Fibroblast of villous mesenchyme (primary cell): Measurements from ENCODE around the gene ZNF407. TPM values are rescaled to one million over a fixed set of nuclear protein-coding genes. Genes with fewer than 3 reads are reported as not detected.

Source experiments
- DNase-seq: peaks from one replicate; pipeline ENCODE4 v3.0.0-alpha.2; 2010; ENCODE audit warnings: low read depth
- H3K4me3 ChIP-seq: 2 replicates; pipeline ENCODE4 v1.5.1; 2011; ENCODE audit warnings: low read depth, mild to moderate bottlenecking, low read length
- total RNA-seq: library from RNA; depleted of rRNA; stranded (reverse); fragments of >200 nt; gene quantifications from 2 replicates; pipeline ENCODE4 v1.2.3, GENCODE V29; 2012
- TF ChIP-seq, protein P1 (sequence below): IDR thresholded peaks from 2 replicates; pipeline ENCODE4 v1.5.1; 2012; ENCODE audit warnings: low read depth, mild to moderate bottlenecking, low read length; ENCODE audit not compliant: insufficient read depth

The ZNF407 gene
- total RNA-seq, 1 donor, result 22.0 TPM

DNA sequence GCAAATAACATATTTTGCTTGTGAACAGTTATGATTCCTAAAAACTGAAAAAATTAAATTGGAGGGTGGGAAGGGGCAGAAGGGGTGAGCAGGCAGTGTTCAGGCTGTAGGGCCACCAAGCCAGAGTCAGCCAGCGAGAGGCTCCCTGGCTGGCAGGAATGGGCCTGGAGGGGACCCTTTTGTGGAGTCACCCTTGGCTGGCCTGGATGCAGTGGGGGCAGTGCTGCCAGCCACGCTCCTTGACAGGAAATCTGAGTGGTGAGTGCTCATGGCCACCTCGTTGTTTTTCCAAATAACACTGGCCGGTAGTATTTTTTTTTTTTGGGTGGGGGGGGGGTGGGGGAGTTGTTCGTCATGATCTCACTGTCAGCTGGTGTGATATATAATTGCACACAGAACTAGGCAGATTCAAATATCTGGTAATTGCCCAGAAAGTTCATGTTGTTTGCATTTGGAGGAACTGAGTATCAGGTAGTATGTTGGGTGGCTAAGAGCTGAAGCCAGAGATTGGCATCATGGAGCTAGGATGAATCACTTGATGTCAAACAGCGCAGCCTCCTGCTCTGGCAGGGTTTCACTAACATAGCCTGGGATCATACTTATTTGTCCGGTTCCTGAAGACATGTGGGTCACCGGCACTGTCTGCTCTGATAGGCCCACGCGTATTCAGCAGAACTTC lies 451.2 kb downstream of the ZNF407 start:
- no peak for DNase-seq
- TF ChIP-seq, protein P1, sequence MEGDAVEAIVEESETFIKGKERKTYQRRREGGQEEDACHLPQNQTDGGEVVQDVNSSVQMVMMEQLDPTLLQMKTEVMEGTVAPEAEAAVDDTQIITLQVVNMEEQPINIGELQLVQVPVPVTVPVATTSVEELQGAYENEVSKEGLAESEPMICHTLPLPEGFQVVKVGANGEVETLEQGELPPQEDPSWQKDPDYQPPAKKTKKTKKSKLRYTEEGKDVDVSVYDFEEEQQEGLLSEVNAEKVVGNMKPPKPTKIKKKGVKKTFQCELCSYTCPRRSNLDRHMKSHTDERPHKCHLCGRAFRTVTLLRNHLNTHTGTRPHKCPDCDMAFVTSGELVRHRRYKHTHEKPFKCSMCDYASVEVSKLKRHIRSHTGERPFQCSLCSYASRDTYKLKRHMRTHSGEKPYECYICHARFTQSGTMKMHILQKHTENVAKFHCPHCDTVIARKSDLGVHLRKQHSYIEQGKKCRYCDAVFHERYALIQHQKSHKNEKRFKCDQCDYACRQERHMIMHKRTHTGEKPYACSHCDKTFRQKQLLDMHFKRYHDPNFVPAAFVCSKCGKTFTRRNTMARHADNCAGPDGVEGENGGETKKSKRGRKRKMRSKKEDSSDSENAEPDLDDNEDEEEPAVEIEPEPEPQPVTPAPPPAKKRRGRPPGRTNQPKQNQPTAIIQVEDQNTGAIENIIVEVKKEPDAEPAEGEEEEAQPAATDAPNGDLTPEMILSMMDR, result no peak
- H3K4me3 ChIP-seq, result no peak overlapping the region

DNA sequence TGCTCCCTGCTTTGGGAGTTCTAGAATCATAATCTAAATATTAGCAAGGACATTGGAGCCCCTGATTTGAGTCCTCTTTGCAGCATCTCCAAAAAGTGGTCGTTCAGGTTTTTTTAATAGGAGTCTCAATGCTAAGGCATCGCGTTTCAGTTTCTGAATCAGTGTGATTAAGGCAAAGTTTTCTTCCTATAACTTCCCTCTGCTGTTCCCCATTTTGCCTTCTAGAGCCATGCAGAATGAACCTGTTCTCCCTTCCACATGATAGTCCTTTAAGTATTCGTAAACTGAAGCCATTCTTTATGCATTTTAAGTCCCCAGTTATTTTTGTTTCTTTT lies 451.8 kb downstream of the ZNF407 start:
- no peak overlapping the region for H3K4me3 ChIP-seq
- TF ChIP-seq, protein P1, result no peak

DNA sequence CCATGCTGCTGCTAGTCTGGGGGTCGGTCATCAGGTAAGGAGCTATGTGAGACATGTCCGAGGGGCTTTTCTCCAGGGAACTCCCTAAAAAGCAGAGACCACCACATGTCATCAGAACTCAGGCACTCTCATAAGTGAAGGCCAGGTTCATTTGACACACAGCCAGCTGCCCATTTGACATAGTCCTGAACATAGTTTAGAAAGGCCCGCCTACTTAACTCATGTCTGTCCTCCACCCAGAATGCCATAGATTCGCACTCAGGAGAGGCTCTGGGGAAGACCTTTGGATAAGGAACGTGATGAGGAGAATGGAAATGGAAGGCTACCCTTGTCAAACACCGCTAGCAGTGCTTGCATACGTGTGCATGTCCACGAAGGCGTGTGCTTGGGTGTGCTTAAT lies 454.1 kb downstream of the ZNF407 start:
- H3K4me3 ChIP-seq, result no peak overlapping the region
- DNase-seq, result no peak
- TF ChIP-seq, protein P1, result no peak

More for the DNA sequence above, 451.8 kb downstream of the ZNF407 start:
- no peak for DNase-seq

DNA sequence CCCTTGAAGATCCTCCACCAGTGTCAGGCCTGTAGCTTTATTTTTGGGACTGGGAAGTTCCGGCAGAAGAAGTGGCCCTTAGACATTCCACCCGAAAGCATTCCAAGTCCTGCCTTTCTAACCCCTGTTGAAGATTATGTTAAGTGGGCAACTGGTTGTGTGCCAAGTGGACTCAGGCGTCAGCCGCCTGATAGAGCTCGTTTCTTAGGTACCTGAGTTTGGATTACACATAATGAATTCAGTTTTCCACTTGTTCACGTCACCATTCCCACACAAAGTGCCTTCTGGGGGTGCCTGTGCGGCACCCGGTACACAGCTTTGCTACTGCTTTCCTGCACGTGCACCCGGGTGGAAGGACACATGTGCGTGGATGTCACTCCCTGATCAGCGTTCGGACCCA lies 454.8 kb downstream of the ZNF407 start:
- TF ChIP-seq, protein P1, result no peak
- no peak for DNase-seq
- H3K4me3 ChIP-seq, result no peak overlapping the region

DNA sequence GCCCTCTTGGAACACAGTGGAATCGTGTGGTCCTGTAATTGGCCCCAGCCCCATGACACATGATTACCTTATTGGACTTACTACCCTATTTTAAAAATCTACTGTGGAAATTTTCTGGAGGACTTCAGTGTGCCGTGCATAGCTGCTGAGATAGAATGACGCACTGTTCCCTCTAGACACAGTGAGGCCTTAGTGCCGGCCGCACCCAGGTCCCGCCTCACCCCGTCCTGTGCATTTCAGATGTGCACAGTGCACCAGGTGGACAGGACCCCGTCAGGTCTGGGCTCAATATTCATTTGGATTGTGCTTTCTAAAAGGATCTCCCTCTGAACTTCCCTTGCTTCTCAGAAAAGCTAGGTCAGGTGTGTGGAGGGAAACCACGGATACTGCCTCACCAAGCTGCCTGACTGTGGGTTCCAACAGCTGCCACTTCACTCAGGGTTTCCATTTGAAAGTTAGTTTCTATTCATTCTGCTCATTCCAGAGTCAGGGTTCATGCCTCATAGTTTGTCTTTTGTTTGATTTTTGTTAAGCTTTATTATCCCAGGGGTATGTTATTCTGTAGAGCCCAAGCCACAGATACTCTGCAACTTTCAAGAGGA lies 455.5 kb downstream of the ZNF407 start:
- DNase-seq, result no peak
- no peak overlapping the region for H3K4me3 ChIP-seq
- TF ChIP-seq, protein P1, result no peak

DNA sequence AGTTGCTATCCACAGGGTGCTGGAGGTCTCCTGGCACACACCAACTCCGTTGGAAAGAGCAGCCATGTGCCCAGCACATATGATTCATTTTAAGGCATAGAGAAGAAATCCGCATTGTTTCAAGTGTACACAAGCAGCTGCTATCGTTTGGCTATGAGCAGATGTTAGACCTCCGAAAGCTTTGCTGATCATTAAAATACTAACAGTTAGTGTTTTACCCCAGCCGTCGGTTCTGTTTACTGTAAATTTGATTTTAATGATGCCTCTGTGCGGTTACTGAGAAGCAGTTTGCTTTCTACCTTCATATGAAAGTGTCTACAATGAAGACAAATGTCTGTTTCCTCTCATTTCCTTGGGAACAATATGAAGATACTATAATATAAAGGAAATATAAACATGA lies 456.4 kb downstream of the ZNF407 start:
- TF ChIP-seq, protein P1, result no peak

DNA sequence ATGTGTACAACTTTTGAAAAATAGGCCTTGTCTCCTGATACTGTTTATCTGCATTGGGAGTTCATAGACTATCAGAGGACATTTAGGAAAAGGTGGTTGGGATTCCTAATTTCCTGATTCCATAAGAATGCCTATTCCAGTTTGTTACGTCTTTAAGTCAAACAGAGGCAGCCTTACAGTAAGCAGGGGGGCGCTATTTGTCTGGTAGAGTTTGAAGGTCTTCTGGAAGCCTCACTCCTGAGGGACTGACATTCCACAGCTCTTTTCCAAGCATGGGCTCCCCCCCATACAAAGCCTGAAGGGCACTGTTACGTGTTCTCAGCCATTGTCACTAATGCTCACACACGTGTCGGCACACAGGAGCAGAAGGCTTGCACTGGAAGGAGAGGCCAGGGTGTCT lies 456.9 kb downstream of the ZNF407 start:
- no peak overlapping the region for H3K4me3 ChIP-seq
- TF ChIP-seq, protein P1, result no peak
- no peak for DNase-seq

More for the DNA sequence above, 456.4 kb downstream of the ZNF407 start:
- no peak overlapping the region for H3K4me3 ChIP-seq
- DNase-seq, result no peak
